HL-60 (cell line): ENCODE results near the gene MAP7.

ENCODE experiments used
- DNase-seq, 2 experiments: peaks; one replicate each; pipeline ENCODE4 v3.0.0-alpha.2; 2010 to 2020; ENCODE audit warnings: low read depth in 1 of 2, low spot score in 1 of 2
- H3K27ac ChIP-seq: fragments of 250-450 bp; sonication (Bioruptor Pico); replicated peaks from 2 replicates; pipeline ENCODE4 v1.5.1; 2020; ENCODE audit warnings: mild to moderate bottlenecking, moderate library complexity
- H3K27me3 ChIP-seq: fragments of 250-450 bp; sonication (Bioruptor Pico); 2 replicates; pipeline ENCODE4 v1.5.1; 2021; ENCODE audit warnings: mild to moderate bottlenecking, moderate library complexity; ENCODE audit not compliant: insufficient read depth, poor library complexity, severe bottlenecking
- H3K4me3 ChIP-seq: replicated peaks from 2 replicates; pipeline ENCODE4 v1.5.1; 2011; ENCODE audit warnings: mild to moderate bottlenecking, control low read depth, low read length; ENCODE audit not compliant: insufficient read depth
- GABPA ChIP-seq: IDR thresholded peaks from 2 replicates; pipeline ENCODE4 v1.6.1; 2012; ENCODE audit warnings: low read depth
- POLR2AphosphoS5 ChIP-seq: IDR thresholded peaks from 2 replicates; pipeline ENCODE4 v1.6.1; 2012; ENCODE audit warnings: low read depth
- REST ChIP-seq: IDR thresholded peaks from 2 replicates; pipeline ENCODE4 v1.6.1; 2012; ENCODE audit warnings: low read depth; ENCODE audit not compliant: insufficient replicate concordance
- SPI1 ChIP-seq: IDR thresholded peaks from 2 replicates; pipeline ENCODE4 v1.6.1; 2012; ENCODE audit warnings: low read depth, mild to moderate bottlenecking, borderline replicate concordance
- TF ChIP-seq, protein P1 (sequence below): IDR thresholded peaks from one replicate; pipeline ENCODE4 v1.5.1; 2011; ENCODE audit warnings: low read length, control low read depth, inconsistent platforms; ENCODE audit not compliant: insufficient read depth

Gene MAP7

DNA sequence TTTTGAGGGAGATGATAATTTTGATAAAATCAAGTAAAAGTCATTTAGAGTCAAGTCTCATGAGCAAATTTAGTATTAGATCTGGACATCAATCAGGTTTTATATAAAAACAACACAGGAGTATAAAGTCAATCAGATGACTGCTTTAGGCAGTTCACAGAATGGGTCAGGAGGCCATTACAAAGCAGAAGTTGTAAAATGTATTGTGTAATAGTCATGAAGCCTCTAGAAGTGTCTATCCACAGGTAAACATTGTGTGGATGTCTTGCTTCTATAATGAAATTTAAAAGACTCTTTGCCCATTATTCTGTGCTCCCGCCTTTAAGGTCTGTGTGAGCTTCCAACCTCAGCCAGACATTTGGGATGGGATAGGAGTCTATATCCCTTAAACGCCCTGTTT lies 28.8 kb downstream of the MAP7 start:
- Histone ChIP-seq H3K27me3 (peaks cover 15% of the 10 kb centered on the region), H3K27ac (no peak overlapping the region), H3K4me3 (no peak overlapping the region)
- no peak for TF ChIP-seq POLR2AphosphoS5
- TF ChIP-seq, protein P1, sequence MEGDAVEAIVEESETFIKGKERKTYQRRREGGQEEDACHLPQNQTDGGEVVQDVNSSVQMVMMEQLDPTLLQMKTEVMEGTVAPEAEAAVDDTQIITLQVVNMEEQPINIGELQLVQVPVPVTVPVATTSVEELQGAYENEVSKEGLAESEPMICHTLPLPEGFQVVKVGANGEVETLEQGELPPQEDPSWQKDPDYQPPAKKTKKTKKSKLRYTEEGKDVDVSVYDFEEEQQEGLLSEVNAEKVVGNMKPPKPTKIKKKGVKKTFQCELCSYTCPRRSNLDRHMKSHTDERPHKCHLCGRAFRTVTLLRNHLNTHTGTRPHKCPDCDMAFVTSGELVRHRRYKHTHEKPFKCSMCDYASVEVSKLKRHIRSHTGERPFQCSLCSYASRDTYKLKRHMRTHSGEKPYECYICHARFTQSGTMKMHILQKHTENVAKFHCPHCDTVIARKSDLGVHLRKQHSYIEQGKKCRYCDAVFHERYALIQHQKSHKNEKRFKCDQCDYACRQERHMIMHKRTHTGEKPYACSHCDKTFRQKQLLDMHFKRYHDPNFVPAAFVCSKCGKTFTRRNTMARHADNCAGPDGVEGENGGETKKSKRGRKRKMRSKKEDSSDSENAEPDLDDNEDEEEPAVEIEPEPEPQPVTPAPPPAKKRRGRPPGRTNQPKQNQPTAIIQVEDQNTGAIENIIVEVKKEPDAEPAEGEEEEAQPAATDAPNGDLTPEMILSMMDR: no peak
- DNase-seq: no peak

DNA sequence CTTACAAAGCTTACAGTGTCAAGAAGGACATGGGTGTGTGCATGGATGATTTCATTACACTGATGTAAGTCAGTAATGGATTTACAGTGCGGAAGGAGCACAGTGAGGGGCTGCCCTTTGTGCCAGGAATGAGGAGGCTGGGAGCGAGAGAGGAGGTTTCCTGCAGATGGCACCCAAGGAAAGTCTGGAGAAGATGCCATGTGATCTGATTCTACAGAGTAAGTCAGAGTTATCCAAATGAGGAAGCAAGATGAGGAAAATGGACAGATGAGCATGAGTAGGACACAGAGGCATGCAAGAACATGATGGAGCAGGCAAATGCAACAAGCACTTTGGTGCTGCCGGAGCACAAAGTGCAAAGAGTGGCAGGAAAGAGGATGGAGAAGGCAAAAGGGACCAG lies 29.7 kb downstream of the MAP7 start:
- no peak for DNase-seq
- TF ChIP-seq POLR2AphosphoS5: no peak
- no peak for TF ChIP-seq REST
- no peak for TF ChIP-seq GABPA
- TF ChIP-seq, protein P1: no peak
- Histone ChIP-seq H3K27ac (no peak overlapping the region), H3K27me3 (peaks cover 15% of the 10 kb centered on the region), H3K4me3 (no peak overlapping the region)

GRCh38 chr6:136517582-136517981 lies 32.6 kb downstream of the MAP7 start:
- Histone ChIP-seq H3K27me3 (peaks cover 15% of the 10 kb centered on the region), H3K27ac (no peak overlapping the region), H3K4me3 (no peak overlapping the region)
- no peak for DNase-seq
- TF ChIP-seq GABPA: no peak
- TF ChIP-seq POLR2AphosphoS5: no peak
- TF ChIP-seq REST: no peak
- TF ChIP-seq SPI1: no peak
- TF ChIP-seq, protein P1: no peak

DNA sequence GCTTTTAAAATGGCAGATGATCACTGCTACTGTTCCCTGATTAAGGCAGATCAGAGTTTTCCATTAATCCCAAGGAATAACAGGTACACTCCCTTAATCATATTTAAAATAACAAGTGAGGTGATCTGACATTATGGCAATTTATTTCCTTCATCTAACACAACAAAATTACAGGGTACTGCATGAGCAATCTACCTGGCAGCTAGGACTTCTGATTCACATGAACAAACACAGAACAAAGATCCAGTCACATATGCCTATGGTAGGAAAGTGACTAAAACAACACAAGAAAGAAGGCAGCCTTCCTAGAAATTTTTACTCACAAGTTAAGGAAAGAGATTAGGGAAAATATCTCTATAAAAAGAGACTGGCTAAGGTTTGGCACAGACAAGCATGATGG lies 33.2 kb downstream of the MAP7 start:
- DNase-seq: no peak
- Histone ChIP-seq H3K4me3 (no peak overlapping the region), H3K27me3 (peaks cover 15% of the 10 kb centered on the region), H3K27ac (no peak overlapping the region)
- TF ChIP-seq REST (no peak), GABPA (no peak), SPI1 (no peak), POLR2AphosphoS5 (no peak)
- TF ChIP-seq, protein P1: no peak
